ENCODE results near the gene KLHDC4.
"Not testable (repeated sequence)": the region's sequence is repeated elsewhere in the genome, so short reads cannot be mapped to it uniquely, and the experiment has no call there.

The KLHDC4 gene

DNA sequence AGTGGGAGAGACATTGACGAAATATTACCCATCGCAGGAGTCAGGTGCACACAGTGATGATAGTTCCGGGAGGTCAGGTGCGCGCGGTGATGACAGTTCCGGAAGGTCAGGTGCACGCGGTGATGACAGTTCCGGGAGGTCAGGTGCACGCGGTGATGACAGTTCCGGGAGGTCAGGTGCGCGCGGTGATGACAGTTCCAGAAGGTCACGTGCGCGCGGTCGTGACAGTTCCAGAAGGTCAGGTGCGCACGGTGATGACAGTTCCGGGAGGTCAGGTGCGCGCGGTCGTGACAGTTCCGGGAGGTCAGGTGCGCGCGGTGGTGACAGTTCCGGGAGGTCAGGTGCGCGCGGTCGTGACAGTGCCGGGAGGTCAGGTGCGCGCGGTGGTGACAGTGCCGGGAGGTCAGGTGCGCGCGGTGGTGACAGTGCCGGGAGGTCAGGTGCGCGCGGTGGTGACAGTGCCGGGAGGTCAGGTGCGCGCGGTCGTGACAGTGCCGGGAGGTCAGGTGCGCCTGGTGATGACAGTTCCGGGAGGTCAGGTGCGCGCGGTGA, 84.7 kb downstream of the KLHDC4 start:
- DNase-seq: not testable (repeated sequence)

DNA sequence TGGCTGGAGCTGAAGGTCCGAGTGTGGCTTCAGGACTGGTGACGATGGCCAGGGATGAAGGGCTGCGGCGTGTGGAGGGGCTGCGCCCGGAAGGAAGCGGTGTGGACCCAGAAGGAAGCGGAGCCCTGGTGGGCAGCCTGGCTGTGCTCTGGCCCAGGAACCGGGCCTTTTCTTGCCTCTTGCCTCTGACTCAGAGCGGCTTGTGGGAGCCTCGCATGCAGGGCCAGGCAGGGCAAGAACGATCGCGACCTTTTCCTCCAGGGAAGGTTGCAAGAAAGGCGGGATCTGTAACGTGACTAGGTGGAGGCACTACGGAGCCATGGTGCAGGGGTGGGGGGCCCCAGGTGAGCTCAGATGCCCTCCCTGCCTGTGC, 85.5 kb downstream of the KLHDC4 start:
- DNase-seq: no peak

DNA sequence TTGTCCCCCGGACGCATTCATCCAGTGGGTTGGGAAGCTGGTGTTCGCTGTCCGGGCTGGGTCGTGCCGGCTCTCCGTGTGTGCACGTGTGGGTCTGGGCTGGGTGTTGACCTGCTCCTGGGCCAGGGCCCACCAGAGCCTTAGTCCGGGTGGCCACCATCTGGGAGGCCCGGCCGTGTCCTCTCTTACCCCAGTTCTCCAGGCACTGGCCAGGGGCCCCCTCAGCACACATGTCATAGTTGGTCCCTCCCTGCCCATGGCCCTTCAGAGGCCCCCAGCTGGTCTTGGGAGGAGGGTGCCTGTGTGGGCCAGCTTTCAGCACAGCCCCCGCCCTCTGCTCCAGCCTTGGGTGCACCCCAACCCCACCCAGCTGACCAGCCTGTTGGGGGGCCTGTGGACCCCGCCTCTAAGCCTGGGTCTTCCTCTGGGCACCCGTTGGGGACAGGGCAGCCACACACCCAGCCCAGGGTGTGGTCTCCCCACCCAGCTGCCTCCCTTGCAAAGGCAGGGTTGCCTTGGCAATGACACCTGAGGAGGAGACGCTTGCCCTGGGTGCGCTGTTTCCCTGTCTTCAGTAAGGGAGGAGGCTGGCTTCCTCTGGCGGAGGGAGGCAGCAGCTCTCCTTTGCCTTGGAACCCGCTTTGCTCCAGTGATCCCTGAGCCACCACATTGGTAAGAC, 86.1 kb downstream of the KLHDC4 start:
- no peak for DNase-seq

DNA sequence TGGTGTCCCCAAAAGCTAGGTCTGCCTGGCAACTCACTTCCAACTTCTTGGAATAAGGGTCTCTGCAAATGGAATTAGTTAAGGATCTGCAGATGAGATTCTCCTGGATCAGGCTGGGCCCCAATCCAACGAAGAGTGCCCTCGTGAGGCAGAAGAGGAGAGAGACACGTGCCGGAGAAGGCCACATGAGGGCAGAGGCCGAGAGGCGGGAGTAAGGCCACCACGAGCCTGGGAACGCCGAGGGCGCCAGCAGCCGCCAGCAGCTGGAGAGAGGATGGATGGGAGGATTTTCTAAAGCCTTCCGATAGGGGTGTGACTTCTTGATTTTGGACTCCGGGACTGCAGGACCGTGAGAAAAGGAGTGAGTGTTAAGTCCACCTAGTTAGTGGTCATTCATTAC, 87.2 kb downstream of the KLHDC4 start:
- DNase-seq: no peak

DNA sequence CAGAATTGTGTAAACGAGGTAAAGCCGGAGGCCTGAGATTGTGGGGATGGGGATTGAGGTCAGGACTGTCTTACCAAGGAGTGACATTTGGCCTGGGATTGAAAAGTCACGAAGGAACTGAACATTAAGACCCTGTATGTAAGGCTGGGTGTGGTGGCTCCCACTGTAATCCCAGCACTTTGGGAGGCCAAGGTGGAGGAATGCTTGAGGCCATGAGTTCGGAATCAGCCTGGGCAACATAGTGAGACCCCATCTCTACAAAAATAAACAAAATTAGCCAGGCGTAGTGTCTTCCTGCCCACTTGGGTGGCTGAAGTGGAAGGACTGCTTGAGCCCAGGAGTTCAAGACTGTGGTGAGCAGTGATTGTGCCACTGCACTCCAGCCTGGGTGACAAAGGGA, 88.0 kb downstream of the KLHDC4 start:
- DNase-seq: no peak

DNA sequence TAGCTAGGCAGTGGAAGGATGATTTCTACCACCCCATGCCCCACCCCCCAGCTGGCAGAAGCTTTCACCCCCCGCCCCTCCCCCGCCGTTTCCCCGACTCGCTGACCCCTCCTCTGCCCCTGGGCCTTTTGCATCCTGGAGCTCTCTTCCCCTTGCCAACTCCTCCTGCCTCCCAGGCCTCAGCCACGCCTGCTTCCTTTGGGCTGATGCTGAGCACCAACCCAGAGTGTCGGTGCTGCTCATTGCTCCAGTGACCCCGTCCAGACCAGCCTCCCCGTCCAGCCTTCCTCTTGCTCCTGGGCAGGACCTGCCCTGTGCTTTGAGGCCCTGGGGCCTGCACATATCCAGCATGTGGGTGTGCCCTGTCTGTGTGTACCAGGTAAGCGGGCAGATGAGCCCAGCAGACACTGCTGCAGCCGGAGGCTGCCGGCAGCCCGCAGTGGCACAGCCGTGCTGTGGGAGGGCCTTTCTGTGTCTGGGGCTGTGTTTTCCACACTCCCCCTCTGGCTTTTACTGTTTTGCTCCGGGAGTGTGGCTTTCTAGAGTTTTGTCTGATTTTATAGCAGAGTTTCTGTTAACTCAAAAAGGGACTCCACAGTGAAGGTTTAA, 90.6 kb downstream of the KLHDC4 start:
- DNase-seq: no peak

DNA sequence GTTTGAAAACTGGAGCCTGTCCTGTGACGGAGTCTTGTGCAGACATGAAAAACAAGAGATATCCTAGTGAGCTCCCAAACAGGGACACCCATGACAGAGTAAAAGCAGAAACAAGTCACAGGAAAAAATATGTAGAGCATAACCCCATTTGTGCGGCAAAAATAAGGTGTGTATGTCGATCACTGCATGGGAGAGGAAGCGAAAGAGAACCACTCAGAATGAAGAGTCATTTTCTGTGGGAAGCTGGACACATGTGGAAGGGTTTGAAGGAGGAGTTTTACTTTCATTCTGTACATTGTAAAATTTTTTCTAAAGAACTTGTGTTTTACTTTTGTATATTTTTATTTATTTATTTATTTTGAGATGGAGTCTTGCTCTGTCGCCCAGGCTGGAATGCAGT, 91.4 kb downstream of the KLHDC4 start:
- no peak for DNase-seq

DNA sequence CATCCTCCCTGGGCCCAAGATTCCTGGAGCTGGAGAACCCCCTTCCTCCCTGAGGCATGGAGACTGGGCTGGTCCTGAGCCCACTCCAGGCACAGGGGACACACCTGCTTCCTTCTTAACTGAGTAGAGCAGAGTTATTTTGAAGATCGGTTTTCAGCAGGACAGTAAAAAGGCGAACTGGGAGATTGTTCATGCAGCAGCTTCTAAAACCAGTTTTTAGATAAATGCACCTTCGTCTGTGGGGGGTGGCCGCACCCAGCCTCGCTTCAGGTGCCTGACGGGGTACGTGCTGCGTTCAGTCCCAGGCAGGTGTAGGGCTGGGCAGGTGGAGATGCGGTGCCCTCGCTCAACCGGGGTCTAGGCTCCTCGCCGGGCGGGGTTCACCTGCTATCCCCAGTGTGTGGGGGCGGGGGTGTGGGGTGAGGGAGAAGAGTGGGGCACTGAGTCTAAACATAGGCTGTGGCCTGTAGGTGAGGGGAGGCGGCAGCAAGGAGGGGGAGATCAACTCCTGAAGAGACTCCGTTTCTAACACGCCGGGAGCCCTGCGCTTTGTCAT, 94.0 kb downstream of the KLHDC4 start:
- DNase-seq: no peak

DNA sequence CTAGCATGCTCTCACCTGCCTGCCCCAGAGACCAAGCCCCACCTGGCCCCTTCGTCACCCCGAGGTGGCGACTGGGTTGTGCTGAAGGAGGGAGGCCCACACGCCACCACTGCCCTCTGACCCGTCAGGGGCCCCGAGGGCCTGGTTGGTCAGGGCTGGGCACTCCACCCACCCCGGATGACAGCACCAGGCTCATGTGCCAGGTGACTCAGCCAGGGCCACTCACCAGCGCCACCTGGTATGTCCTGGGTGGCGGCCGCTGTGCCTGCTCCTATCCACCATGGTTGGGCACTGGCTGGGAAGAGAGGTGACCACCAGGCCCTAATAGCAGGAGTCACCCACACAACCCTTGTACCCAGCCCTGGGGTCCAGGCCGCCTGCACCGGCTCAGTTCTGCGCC, 94.6 kb downstream of the KLHDC4 start:
- no peak for DNase-seq

DNA sequence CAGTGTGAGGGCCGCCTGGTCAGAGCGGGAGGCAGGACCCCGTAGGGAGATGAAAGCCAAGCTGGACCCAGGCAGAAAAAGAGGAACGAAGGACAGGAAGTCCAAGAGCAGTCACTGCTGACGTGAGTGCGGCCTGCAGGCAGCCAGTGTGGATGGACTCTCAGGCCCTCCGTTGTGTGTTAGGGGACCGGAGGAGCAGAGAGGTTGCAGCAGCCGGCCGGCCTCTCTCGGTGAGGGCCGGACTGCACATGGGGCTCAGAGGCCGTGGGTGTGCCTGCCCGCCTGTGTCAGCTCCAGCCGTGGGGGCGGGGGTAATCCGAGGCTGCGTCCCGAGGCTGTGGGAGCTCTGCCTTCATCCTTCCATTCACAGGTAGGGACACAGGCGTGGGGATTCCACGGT, 96.1 kb downstream of the KLHDC4 start:
- DNase-seq: no peak

DNA sequence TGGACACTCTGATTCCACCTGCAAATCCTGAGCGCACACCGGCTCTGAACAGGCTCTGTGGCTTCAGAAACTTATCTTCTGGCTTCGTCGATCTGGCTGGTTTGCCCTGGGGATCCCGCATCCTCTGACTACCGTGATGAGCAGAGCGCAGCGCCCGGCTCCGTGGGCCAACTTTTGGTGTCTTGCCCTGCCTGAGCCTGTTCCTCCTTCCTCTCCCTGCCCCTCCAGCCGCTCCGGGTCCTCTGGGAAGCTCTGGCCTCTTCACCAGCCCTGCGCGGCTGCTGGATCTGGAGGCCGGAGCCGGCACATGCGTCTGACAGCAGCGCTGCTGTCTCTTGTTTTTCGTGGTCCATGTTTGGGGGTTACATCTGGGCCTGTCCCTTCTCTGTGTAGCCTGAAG, 97.8 kb downstream of the KLHDC4 start:
- DNase-seq: no peak

DNA sequence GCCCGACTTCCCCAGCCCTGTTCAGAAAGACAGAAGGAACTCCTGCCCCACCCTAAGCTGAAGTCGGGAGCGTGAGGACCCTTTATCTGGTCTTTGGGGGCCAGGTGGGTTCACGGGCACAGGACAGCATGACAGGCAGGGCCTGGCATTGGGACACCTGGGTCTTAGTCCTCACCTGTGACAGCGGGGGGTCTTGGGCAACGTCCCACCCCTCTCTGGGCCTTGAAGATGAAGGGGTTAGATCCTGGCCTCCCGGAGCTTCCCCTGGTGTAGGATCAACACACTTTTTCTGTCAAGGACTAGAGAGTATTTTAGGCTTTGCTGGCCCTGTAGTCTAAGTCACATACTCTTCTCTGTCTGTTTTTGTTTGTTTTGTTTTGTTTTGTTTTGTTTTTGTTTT, 98.3 kb downstream of the KLHDC4 start:
- DNase-seq: no peak

DNA sequence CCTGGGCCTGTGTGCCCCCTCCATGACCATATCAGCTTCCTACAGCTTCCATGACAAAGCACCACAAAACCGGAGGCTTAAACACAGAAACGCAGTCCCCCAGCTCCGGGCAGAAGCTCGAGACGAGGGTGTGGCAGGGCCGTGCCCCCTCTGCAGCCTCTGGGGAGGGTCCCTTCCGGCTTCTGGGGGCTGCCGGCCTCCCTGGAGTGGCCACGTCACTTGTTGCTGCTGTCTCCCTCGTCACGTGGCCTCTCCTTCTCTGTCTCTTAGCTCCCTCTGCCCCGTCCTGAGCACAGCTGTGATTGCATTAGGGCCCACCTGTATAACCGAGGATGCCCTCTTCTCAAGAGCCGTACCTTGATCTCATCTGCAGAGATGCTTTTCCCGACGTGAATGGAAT, 98.9 kb downstream of the KLHDC4 start:
- no peak for DNase-seq

DNA sequence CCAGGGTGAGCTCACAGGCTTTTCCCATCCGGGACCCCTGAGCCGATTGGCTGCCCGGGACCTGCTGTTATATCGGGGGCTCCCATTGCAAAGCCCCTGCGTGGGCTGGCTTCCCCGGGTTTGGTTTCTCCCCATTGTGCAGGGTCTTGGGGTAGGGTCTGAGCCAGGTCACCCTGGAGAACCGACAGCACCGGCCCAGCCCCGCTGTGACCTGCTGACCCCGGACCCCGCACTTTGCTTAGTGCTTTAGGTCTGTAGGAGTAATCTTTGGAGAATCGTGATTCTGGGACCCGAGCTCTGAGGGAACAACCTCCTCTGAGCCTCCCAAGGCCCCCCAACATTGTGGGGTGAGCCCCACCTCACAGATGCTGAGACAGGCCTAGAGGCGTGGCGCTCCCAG, 100.6 kb downstream of the KLHDC4 start:
- DNase-seq: no peak

DNA sequence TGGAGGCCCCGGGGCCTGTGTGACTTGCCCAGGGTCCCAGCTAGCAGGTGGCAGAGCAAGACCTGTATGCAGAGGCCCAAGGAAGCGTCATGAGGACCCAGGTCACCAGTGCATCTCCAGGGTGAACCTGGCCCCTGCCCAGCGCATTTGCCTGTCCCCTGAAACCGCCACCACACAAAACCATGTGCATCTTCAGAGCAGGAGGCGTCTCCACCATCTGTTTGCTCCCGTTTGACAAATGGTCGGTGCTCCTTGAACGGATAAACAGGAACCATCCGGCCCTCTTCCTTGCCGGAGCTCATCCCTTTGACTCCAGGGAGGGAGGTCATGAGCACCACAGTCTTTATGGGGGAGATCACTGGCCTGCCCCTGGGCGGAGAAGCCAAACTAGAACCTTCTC, 101.0 kb downstream of the KLHDC4 start:
- DNase-seq: no peak

DNA sequence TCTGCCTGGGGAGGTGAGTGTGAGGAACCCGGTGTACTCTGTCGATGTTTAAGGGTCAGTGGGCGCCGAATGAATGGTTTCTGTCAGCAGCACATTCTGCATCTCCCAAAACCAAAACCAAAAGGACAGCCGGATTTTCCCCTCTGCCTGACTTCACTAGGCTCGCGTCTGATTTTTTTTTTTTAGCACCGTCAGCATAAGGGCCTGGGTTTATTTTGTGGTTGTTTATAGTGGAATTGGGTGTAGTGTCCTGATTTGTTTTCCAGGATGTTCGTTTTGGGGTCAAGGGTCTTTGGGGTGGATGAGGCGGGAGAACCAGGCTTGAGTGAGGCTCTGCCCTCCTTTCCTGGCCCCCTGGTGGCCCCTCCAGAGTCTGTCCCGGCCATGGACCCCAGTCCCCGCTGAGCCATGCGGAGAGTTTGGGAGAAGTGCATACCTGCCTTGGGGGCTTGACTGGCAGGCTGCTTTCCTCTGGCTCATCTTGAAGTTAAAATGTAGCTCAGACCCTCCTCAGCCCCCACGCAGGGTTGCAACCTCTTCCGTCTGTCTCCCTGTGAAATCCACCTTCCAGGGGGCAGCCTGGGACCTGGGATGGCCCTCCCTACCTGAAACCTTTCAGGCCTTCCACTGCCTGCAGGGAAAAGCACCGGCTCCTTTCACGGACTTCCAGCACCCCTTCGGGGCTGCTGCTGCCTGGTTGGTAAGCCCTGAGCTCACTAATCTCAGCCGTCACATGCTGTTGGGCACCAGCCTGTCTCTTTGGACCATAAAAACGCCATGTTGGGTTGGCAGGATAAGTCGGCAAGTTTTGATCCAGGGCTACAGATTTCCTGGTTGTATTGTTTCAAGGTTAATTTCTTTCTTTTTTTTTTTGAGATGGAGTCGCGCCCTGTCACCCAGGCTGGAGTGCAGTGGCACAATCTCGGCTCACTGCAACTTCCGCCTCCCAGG, 103.3 kb downstream of the KLHDC4 start:
- no peak for DNase-seq

DNA sequence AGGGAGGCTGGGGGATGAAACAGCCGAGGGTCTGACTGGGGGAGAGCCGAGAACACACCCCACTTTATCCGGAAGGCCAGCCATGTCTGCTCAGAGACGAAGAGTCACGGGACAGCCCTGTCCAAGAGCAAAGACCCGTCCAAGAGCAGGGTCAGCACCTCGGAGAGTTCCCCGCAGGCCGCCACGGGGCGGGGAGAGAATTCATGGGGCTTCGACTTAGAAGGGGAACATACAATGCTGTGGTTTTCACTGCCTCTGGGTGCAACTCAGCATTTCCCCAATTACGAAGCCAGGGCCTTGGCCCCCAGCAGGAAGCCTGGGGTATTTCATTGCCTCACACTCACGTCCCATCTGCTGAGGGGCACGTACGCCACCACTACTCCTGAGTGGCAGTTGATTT, 104.2 kb downstream of the KLHDC4 start:
- DNase-seq: peak; percentile 36

DNA sequence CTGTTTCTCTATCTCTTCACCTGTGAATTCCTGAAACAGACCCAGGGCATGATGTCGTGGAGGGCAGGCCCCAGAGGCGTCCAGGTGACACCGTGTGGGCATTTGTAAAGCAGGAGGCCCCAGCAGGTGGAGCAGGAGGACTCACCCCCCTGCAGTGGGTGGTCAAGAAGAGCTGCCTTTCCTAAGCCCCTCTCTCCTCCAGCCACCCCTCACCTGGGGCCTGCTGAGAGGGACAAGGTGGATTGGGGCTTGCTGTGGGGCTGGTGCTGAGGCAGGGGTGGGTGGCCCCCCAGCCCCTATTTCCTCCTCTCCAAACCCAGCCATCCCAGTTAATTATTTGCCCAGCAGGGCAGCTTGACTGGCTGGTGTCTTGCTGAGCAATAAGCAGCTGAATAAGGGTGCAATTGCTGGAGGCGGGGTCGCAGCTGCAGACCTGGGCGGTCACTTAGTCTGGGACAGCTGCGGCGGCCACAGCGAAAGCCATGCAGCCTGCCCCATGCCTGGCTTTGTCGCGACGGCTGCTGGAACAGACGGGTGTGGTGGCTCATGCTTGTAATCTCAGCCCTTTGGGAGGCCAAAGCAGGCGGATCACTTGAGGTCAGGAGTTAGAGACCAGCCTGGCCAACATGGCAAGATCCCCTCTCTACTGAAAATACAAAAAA, 107.1 kb downstream of the KLHDC4 start:
- no peak for DNase-seq
